ENCODE results near the gene OSTF1. TPM values are rescaled to one million over a fixed set of nuclear protein-coding genes. Genes with fewer than 3 reads are reported as not detected.

The OSTF1 gene
- total and polyA plus RNA-seq, 2 experiments from 2014 or later: 15.6 to 24.0 TPM

DNA sequence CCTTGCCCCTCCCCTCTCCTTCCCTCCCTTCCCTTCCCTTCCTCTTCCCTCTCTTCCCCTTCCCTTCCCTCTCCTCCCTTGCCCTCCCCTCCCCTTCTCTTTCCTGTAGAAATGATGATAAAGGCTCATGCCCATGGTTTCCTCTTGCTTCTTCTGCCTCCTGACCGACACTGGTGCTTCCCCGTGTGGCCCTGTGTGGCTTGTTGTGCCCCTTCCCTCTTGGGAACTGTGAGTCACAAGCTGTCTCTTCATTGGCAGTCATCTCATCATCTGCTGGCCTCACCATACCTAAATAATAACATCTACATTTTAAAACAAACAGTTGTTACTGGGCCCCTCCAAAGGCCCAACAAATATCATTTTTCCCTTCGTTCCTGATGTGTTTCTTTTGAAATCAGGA, 48.5 kb upstream of the OSTF1 start (continued):
- no peak for TF ChIP-seq EZH2 (IDR thresholded peaks at IDR 0.05; ENCODE audit: low read depth, unreplicated experiment)
- no peak for TF ChIP-seq POLR2AphosphoS5 (IDR thresholded peaks at IDR 0.05; ENCODE audit: low read depth)
- TF ChIP-seq, protein P1, sequence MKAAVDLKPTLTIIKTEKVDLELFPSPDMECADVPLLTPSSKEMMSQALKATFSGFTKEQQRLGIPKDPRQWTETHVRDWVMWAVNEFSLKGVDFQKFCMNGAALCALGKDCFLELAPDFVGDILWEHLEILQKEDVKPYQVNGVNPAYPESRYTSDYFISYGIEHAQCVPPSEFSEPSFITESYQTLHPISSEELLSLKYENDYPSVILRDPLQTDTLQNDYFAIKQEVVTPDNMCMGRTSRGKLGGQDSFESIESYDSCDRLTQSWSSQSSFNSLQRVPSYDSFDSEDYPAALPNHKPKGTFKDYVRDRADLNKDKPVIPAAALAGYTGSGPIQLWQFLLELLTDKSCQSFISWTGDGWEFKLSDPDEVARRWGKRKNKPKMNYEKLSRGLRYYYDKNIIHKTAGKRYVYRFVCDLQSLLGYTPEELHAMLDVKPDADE (IDR thresholded peaks at IDR 0.05): no peak
- TF ChIP-seq STAT1 (IDR thresholded peaks at IDR 0.05; ENCODE audit: unreplicated experiment): no peak
- TF ChIP-seq, protein P2, sequence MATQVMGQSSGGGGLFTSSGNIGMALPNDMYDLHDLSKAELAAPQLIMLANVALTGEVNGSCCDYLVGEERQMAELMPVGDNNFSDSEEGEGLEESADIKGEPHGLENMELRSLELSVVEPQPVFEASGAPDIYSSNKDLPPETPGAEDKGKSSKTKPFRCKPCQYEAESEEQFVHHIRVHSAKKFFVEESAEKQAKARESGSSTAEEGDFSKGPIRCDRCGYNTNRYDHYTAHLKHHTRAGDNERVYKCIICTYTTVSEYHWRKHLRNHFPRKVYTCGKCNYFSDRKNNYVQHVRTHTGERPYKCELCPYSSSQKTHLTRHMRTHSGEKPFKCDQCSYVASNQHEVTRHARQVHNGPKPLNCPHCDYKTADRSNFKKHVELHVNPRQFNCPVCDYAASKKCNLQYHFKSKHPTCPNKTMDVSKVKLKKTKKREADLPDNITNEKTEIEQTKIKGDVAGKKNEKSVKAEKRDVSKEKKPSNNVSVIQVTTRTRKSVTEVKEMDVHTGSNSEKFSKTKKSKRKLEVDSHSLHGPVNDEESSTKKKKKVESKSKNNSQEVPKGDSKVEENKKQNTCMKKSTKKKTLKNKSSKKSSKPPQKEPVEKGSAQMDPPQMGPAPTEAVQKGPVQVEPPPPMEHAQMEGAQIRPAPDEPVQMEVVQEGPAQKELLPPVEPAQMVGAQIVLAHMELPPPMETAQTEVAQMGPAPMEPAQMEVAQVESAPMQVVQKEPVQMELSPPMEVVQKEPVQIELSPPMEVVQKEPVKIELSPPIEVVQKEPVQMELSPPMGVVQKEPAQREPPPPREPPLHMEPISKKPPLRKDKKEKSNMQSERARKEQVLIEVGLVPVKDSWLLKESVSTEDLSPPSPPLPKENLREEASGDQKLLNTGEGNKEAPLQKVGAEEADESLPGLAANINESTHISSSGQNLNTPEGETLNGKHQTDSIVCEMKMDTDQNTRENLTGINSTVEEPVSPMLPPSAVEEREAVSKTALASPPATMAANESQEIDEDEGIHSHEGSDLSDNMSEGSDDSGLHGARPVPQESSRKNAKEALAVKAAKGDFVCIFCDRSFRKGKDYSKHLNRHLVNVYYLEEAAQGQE (IDR thresholded peaks at IDR 0.05; ENCODE audit: unreplicated experiment): no peak

DNA sequence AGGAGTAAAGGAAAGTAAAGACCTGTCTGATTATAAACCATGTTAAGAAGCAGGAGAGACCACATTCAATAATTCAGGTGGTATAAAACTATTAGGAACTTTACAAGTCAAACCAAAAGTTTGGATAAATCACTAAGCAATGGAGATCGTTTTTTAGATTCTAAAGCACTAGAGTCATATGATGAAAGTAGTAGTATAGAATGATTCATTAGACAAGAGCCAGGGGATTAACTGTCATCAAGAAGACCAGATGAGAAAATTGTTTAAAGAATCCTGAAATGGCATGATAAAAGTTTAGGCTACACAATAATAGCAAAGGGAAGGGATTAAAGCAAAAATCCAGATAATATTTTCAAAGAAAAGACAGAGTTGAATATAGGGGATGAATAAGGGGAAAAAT, 47.3 kb upstream of the OSTF1 start:
- no peaks in the 10 kb centered on the region for H3K79me2 ChIP-seq (replicated peaks; ENCODE audit: insufficient read depth)
- H3F3A ChIP-seq (replicated peaks; ENCODE audit: low read depth): no peaks in the 10 kb centered on the region
- 0 out of 2 replicates have a peak overlapping the region, but pooled peaks have one; percentile 29 for H2AFZ ChIP-seq
- no peak overlapping the region for H3K27ac ChIP-seq (ENCODE audit: low read depth)
- ATAC-seq: no peak
- no peak overlapping the region for H3K27ac Mint-ChIP-seq
- H3K9me3 Mint-ChIP-seq: no peaks in the 10 kb centered on the region
- no peaks in the 10 kb centered on the region; the same call in 1 of the 2 replicates for H3K4me1 ChIP-seq (ENCODE audit: insufficient read depth)
- H3K36me3 ChIP-seq (ENCODE audit: insufficient read depth): no peaks in the 10 kb centered on the region
- H3K4me3 ChIP-seq: no peak overlapping the region
- DNase-seq (ENCODE audit: low spot score): no peak
- H3K9me2 ChIP-seq (ENCODE audit: insufficient read depth): no peaks in the 10 kb centered on the region
- H3K27me3 ChIP-seq (ENCODE audit: insufficient read depth): no peaks in the 10 kb centered on the region
- H3K36me3 Mint-ChIP-seq (ENCODE audit: low read depth): no peaks in the 10 kb centered on the region; the same call in 2 of the 3 replicates
- H4K20me1 ChIP-seq (replicated peaks; ENCODE audit: insufficient read depth): no peaks in the 10 kb centered on the region
- TF ChIP-seq POLR2AphosphoS5 (IDR thresholded peaks at IDR 0.05; ENCODE audit: low read depth): no peak
- TF ChIP-seq, protein P2 (IDR thresholded peaks at IDR 0.05; ENCODE audit: unreplicated experiment): no peak
- TF ChIP-seq, protein P1 (IDR thresholded peaks at IDR 0.05): no peak
- H3K4me1 Mint-ChIP-seq: peaks cover under 1% of the 10 kb centered on the region; the same call in 1 of the 3 replicates
- H3K4me2 ChIP-seq: no peak overlapping the region
- no peak overlapping the region for H3K4me3 Mint-ChIP-seq
- peaks cover 3% of the 10 kb centered on the region for H3K27me3 Mint-ChIP-seq (ENCODE audit: insufficient read depth, low read depth, poor library complexity)
